Esophagus muscularis mucosa (tissue), 4 donors: ENCODE measurements around the gene ACOXL. TPM values are rescaled to one million over a fixed set of nuclear protein-coding genes. Genes with fewer than 3 reads are reported as not detected.

Experiments used
- DNase-seq: peaks from one replicate; pipeline ENCODE4 v3.0.0-alpha.2; 2017; ENCODE audit errors: extremely low spot score
- H3K27ac ChIP-seq, 4 donors: fragments of 200-600 bp; sonication (generic); replicated peaks in 1 of 4; 1 replicate in 3 of 4; 2 replicates in 1 of 4; pipeline ENCODE4 v1.5.1; 2016 to 2019; ENCODE audit warnings: mild to moderate bottlenecking in 1 of 4
- H3K27me3 ChIP-seq, 4 donors: fragments of 200-600 bp; sonication (generic); one replicate each; pipeline versions ENCODE4 v1.5.1 to v1.6.0; 2016 to 2019
- H3K36me3 ChIP-seq, 4 donors: fragments of 200-600 bp; sonication (generic); one replicate each; pipeline ENCODE4 v1.5.1; 2016 to 2019
- H3K4me1 ChIP-seq, 4 donors: fragments of 200-600 bp; sonication (generic); one replicate each; pipeline ENCODE4 v1.5.1; 2016 to 2019
- H3K4me3 ChIP-seq, 4 donors: fragments of 200-600 bp; sonication (generic); 1 replicate in 2 of 4; 2 replicates in 2 of 4; pipeline ENCODE4 v1.5.1; 2016 to 2019; ENCODE audit warnings: mild to moderate bottlenecking in 4 of 4, moderate library complexity in 1 of 4
- H3K9me3 ChIP-seq, 4 donors: fragments of 200-600 bp; sonication (generic); 1 replicate in 3 of 4; 2 replicates in 1 of 4; pipeline ENCODE4 v1.5.1; 2016 to 2019
- CTCF ChIP-seq, 3 experiments: fragments of 200-600 bp in 2 of 3; fragments of 450-650 bp in 1 of 3; sonication (generic) in 2 of 3; IDR thresholded peaks; one replicate each; pipeline ENCODE4 v1.5.1; 2017 to 2019; ENCODE audit warnings: antibody characterized with exemption in 3 of 3, mild to moderate bottlenecking in 2 of 3, moderate library complexity in 1 of 3
- EP300 ChIP-seq: sonication (generic); formaldehyde crosslinking; IDR thresholded peaks from one replicate; pipeline ENCODE4 v1.6.1; 2017; ENCODE audit warnings: antibody characterized with exemption
- POLR2A ChIP-seq: fragments of 450-650 bp; IDR thresholded peaks from one replicate; pipeline ENCODE4 v1.6.1; 2017; ENCODE audit warnings: antibody characterized with exemption, moderate library complexity, mild to moderate bottlenecking, low read depth
- POLR2AphosphoS5 ChIP-seq, 2 donors: sonication (generic); formaldehyde crosslinking; IDR thresholded peaks; one replicate each; pipeline ENCODE4 v1.6.1; 2017; ENCODE audit warnings: antibody characterized with exemption in 2 of 2
- WGBS: methylation state at CpG from one replicate; pipeline ENCODE4 v1.1.5; 2018; 5-methylcytosine and 5-hydroxymethylcytosine counted together
- intact Hi-C: fragments of 100-400 bp; cut with DNase I; formaldehyde crosslinking; loops from one replicate; pipeline ENCODE4 v1.15.1; 2023
- total RNA-seq, 4 donors: library from RNA; depleted of rRNA; stranded (reverse); fragments of >200 nt; gene quantifications; one replicate each; pipeline versions ENCODE4 v1.1.0 to v1.2.1, GENCODE V29; 2016

The ACOXL gene
- total RNA-seq, 4 donors from 2014 or later = not detected

GRCh38 chr2:110860630-110861029 is 128.3 kb downstream of the ACOXL start:
- no peaks in the 10 kb centered on the region for H3K36me3 ChIP-seq
- intact Hi-C loops = no loop called here
- no peak overlapping the region for H3K27ac ChIP-seq
- no peaks in the 10 kb centered on the region for H3K9me3 ChIP-seq
- peaks cover 0 to 73% (median 2%) of the 10 kb centered on the region in 4 donors for H3K27me3 ChIP-seq
- no peaks in the 10 kb centered on the region for H3K4me1 ChIP-seq
- TF ChIP-seq POLR2A (no peak), POLR2AphosphoS5 (IDR thresholded peaks at IDR 0.05) (no peak), CTCF (IDR thresholded peaks at IDR 0.05) (no peak), EP300 (no peak)
- 82% methylated on average over 7 of the region's 8 CpGs for WGBS
- no peak overlapping the region for H3K4me3 ChIP-seq
- no peak for DNase-seq

- no peak for DNase-seq
- 79% methylated on average over 17 of the region's 17 CpGs for whole genome bisulfite sequencing
- H3K4me3 ChIP-seq = no peak overlapping the region
- H3K27me3 ChIP-seq = peaks cover 0 to 70% (median 2%) of the 10 kb centered on the region in 4 donors
- TF ChIP-seq EP300 (no peak), POLR2A (no peak)
- no peaks in the 10 kb centered on the region for H3K4me1 ChIP-seq
- H3K36me3 ChIP-seq = no peaks in the 10 kb centered on the region
- H3K9me3 ChIP-seq = no peaks in the 10 kb centered on the region
- intact Hi-C loops = no loop called here
- no peak overlapping the region for H3K27ac ChIP-seq
These were observed 129.4 kb downstream of the ACOXL start for GRCh38 chr2:110861616-110862260.

- Histone ChIP-seq H3K36me3 (no peaks in the 10 kb centered on the region), H3K4me1 (no peaks in the 10 kb centered on the region), H3K4me3 (no peak overlapping the region), H3K27ac (no peak overlapping the region), H3K9me3 (no peaks in the 10 kb centered on the region), H3K27me3 (peaks cover 0 to 52% (median under 1%) of the 10 kb centered on the region in 4 donors)
- no peak for DNase-seq
- 78% methylated on average over 2 of the region's 2 CpGs for WGBS
- TF ChIP-seq CTCF (IDR thresholded peaks at IDR 0.05) = no peak
- TF ChIP-seq EP300 = no peak
- no peak for TF ChIP-seq POLR2AphosphoS5 (IDR thresholded peaks at IDR 0.05)
- no peak for TF ChIP-seq POLR2A
- intact Hi-C loops = no loop called here
These were observed 131.4 kb downstream of the ACOXL start for GRCh38 chr2:110863726-110864125.

GRCh38 chr2:110864176-110864575 is 131.8 kb downstream of the ACOXL start:
- Histone ChIP-seq H3K27ac (no peak overlapping the region), H3K27me3 (peaks cover 0 to 51% (median 0%) of the 10 kb centered on the region in 4 donors), H3K36me3 (no peaks in the 10 kb centered on the region), H3K4me1 (no peaks in the 10 kb centered on the region), H3K4me3 (no peak overlapping the region), H3K9me3 (no peaks in the 10 kb centered on the region)
- DNase-seq = no peak
- TF ChIP-seq CTCF (IDR thresholded peaks at IDR 0.05) (no peak), EP300 (no peak), POLR2A (no peak), POLR2AphosphoS5 (IDR thresholded peaks at IDR 0.05) (no peak)
- intact Hi-C loops = no loop called here
- 91% methylated on average over 3 of the region's 3 CpGs for WGBS

GRCh38 chr2:110864731-110865130 is 132.4 kb downstream of the ACOXL start:
- no peaks in the 10 kb centered on the region for H3K36me3 ChIP-seq
- no peak overlapping the region for H3K4me3 ChIP-seq
- 89% methylated on average over 4 of the region's 5 CpGs for WGBS
- no peak for DNase-seq
- intact Hi-C loops = no loop called here
- H3K4me1 ChIP-seq = no peaks in the 10 kb centered on the region
- TF ChIP-seq POLR2AphosphoS5 (IDR thresholded peaks at IDR 0.05) = no peak
- no peak for TF ChIP-seq CTCF (IDR thresholded peaks at IDR 0.05)
- TF ChIP-seq EP300 = no peak
- TF ChIP-seq POLR2A = no peak
- peaks cover 0 to 45% (median 0%) of the 10 kb centered on the region in 4 donors for H3K27me3 ChIP-seq
- H3K9me3 ChIP-seq = no peaks in the 10 kb centered on the region
- H3K27ac ChIP-seq = no peak overlapping the region
